Measurements from ENCODE around the gene SQOR.

The SQOR gene

DNA sequence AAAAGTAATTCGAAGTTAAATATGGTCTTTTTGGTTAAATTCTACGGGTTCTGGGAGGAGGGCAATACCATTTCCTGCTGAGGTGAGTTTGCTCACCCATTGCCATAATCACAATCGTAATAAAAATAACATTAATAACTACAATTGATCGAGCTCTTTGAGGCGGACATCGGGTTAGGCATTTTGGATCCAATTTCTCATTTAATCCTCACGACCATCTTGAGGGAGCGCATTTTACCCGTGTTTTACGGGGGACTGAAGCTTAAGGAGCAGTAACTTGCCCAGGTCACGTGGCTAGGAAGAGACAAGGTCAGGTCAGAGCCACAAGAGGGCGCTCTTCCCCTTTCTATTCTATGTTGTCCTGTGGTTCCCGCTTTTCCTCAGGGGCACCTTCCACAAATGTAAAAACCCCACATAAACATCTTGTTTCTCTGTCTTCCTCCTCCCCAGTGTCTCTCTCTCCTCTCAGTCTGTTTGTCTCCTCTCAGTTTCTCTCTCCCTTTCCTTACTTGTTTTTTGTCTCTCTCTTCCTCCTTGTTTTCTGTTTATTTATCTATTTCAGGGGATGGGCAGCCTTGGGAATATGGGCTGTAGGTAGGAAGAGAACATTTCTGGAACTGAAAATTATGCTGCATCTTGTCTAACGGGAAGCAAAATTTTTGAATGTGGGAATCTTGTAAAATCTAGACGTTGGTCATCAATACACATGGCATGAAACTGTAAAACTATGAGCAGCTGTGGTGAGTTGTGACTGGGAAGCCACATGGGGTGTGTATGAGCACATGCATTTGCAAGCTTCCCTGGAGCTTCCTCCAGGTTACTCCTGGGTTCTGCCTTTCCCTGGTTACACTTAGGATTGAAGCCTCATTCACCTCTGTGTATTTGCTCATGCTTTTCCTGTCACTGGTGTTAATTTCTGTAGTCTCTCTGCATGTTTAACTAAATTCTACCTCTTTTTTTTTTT, 71.0 kb downstream of the SQOR start:
- peak; percentile 81 for FAIRE-seq
- TF ChIP-seq, protein P1, sequence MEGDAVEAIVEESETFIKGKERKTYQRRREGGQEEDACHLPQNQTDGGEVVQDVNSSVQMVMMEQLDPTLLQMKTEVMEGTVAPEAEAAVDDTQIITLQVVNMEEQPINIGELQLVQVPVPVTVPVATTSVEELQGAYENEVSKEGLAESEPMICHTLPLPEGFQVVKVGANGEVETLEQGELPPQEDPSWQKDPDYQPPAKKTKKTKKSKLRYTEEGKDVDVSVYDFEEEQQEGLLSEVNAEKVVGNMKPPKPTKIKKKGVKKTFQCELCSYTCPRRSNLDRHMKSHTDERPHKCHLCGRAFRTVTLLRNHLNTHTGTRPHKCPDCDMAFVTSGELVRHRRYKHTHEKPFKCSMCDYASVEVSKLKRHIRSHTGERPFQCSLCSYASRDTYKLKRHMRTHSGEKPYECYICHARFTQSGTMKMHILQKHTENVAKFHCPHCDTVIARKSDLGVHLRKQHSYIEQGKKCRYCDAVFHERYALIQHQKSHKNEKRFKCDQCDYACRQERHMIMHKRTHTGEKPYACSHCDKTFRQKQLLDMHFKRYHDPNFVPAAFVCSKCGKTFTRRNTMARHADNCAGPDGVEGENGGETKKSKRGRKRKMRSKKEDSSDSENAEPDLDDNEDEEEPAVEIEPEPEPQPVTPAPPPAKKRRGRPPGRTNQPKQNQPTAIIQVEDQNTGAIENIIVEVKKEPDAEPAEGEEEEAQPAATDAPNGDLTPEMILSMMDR (IDR thresholded peaks at IDR 0.05; ENCODE audit: insufficient read depth, missing control alignments): peak; percentile 71
- DNase-seq (ENCODE audit: insufficient read length, low spot score): no peak

DNA sequence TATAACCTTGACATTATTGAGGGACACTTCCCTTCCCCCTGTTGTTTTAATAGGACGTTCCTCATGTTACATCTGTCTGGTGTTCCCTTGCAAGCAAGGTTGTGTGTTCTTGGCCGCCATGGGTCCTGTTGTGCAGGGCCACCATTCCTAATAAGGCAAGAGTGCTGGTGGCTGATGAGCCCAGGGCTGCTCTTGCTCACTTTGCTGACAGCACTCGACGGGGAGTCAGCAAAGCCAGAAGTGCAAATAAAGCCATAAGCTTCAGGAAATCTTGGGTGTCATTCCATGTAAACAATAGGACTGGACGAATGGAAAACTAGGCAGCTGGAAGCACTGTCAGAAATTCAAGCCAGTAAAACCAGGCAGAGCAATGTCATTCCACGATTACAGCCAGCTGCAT, 75.8 kb downstream of the SQOR start:
- DNase-seq (ENCODE audit: insufficient read length, low spot score) (no peak), FAIRE-seq (no peak)
- TF ChIP-seq, protein P1 (IDR thresholded peaks at IDR 0.05; ENCODE audit: insufficient read depth, missing control alignments): no peak

DNA sequence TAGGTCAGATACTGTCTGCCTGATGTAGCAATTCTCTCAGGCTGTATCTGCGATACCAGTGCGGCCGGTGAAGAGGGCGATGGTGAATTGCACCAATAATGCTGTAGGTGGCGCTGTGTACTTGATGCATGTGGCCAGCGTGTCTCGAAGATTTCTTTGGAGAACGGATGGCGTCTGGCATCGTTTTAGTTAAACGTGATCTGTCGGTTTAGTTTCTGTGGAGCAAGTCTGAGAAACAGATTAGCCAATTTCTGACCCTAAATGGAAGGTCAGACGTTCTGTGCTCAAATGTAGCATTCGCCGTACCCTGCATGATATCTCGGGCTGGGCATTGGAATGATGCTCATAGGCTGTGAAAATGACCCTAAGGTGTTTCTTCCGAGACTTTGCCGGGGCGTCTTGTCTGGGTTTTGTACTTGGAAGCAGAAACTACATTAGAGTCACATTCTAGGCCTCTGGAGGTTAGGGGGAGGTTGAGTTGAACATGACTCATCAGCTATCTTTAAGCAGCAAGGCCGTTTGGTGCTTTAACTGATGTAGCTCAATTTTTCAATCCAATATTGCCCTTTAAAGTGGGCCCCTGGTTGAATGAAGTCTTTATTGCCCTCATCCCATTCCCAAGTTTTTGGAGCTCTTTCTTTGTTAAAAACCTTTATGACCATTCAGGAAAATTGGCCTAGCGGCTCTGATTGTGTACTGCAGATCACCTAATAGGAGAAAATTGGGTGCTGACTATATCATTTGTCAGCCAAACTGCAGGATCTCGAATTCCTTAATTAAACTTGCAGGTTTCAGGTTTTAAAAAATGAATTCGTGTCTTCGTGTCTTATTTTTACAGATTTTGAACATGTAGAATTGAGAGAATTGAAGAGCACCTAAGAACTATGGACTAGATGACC, 80.0 kb downstream of the SQOR start:
- DNase-seq (ENCODE audit: insufficient read length, low spot score) (no peak), FAIRE-seq (no peak)
- TF ChIP-seq, protein P1 (IDR thresholded peaks at IDR 0.05; ENCODE audit: insufficient read depth, missing control alignments): peak; percentile 96

DNA sequence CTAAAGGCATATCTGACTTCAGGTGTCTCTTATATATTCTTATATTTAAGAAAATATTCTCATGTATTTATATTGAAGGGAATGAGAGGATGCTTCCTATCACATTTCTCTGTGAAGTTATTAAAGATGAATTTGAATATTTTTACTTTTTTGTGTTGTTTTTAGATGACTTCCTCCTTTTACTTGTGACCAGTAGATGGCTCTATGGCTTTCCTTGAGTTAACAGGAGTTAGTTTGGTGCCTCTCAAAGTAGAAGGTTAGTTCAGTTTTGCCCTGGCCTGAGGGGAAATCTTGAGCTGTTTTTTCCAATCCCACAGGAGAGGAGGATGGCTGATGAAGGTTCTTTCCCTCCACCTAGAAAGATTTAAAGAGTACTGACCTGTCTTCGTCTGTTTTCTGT, 80.7 kb downstream of the SQOR start:
- DNase-seq (ENCODE audit: insufficient read length, low spot score) (no peak), FAIRE-seq (no peak)
- TF ChIP-seq, protein P1 (IDR thresholded peaks at IDR 0.05; ENCODE audit: insufficient read depth, missing control alignments): peak; percentile 47

GRCh38 chr15:45719490-45719889, 84.7 kb downstream of the SQOR start:
- TF ChIP-seq, protein P1 (IDR thresholded peaks at IDR 0.05; ENCODE audit: insufficient read depth, missing control alignments): no peak
- DNase-seq (ENCODE audit: insufficient read length, low spot score) (no peak), FAIRE-seq (no peak)

DNA sequence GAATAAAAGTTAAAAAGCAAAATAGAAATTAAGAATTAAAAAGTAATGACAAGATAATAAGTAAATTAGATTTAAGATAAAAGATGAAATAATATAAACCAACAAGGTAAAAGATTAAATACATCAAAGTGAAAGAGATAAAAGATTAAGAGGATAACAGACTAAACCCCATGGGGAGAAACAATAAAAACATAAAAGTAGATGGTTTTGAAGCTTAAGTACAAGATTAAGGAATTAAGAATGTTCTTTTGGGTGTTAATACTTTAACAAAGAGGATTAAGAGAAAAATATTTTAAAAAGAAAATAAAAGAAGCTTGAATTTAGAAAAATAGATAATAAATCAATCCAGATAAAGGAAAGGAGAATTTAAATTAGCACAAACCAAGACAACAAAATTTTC, 85.4 kb downstream of the SQOR start:
- TF ChIP-seq, protein P1 (IDR thresholded peaks at IDR 0.05; ENCODE audit: insufficient read depth, missing control alignments): no peak
- DNase-seq (ENCODE audit: insufficient read length, low spot score) (no peak), FAIRE-seq (peak; percentile 16)
